HEK293 (cell line): ENCODE measurements around the gene C12orf54.
"Not testable (repeated sequence)": the region's sequence is repeated elsewhere in the genome, so short reads cannot be mapped to it uniquely, and the experiment has no call there.

Experiments used
- CTCF ChIA-PET: fragments of 350-600 bp; formaldehyde crosslinking; extraction: SDS; loops from one replicate; lab custom pipeline; 2021; ENCODE audit warnings: antibody characterized with exemption; lab: Yijun Ruan, JAX
- POLR2A ChIA-PET: fragments of 300-600 bp; formaldehyde crosslinking; extraction: SDS; loops from one replicate; lab custom pipeline; 2020; ENCODE audit warnings: antibody characterized with exemption, inconsistent platforms; lab: Yijun Ruan, JAX
- H3K27ac ChIP-seq: fragments of 200-500 bp; sonication (Bioruptor generic); 2 replicates; pipeline ENCODE4 v1.5.1; 2014; ENCODE audit warnings: low read depth, low read length, control low read depth, inconsistent platforms; ENCODE audit errors: extremely low read depth
- H3K36me3 ChIP-seq, 2 experiments: fragments of 200-500 bp in 1 of 2; sonication (Bioruptor generic) in 1 of 2; 1 replicate in 1 of 2; 2 replicates in 1 of 2; pipeline ENCODE4 v1.5.1; 2014 to 2017; ENCODE audit warnings: inconsistent platforms in 2 of 2, low read length in 2 of 2; ENCODE audit not compliant: control insufficient read depth in 2 of 2, insufficient read depth in 1 of 2
- H3K4me1 ChIP-seq: fragments of 200-500 bp; sonication (Bioruptor generic); 2 replicates; pipeline ENCODE4 v1.5.1; 2014; ENCODE audit warnings: mild to moderate bottlenecking, low read length, inconsistent platforms; ENCODE audit not compliant: control insufficient read depth, insufficient read depth
- H3K4me3 ChIP-seq: 2 replicates; pipeline ENCODE4 v1.5.1; 2011; ENCODE audit warnings: low read depth, mild to moderate bottlenecking, control low read depth, low read length, moderate library complexity
- H3K9me3 ChIP-seq: fragments of 200-500 bp; sonication (Bioruptor generic); 2 replicates; pipeline ENCODE4 v1.5.1; 2014; ENCODE audit warnings: low read depth, low read length, inconsistent platforms; ENCODE audit not compliant: control insufficient read depth, insufficient read depth
- HOXD13 ChIP-seq: sonication (generic); formaldehyde crosslinking; IDR thresholded peaks from 2 replicates; pipeline ENCODE4 v1.8.0; 2022; ENCODE audit warnings: missing genetic modification reagents, borderline replicate concordance
- IKZF3 ChIP-seq: fragments of 450-650 bp; IDR thresholded peaks from 2 replicates; pipeline ENCODE4 v1.5.0; 2018; ENCODE audit warnings: missing biosample characterization, mild to moderate bottlenecking, missing genetic modification characterization, moderate library complexity
- TRIM28 ChIP-seq: IDR thresholded peaks from 2 replicates; pipeline ENCODE4 v1.6.1; 2011; ENCODE audit warnings: low read length, control low read depth, borderline replicate concordance
- ZBTB20 ChIP-seq: fragments of 450-650 bp; formaldehyde crosslinking; IDR thresholded peaks from 2 replicates; pipeline ENCODE4 v1.5.1; 2016; ENCODE audit warnings: missing biosample characterization, missing genetic modification characterization
- ZBTB7A ChIP-seq: fragments of 450-650 bp; formaldehyde crosslinking; IDR thresholded peaks from 2 replicates; pipeline ENCODE4 v1.5.1; 2016; ENCODE audit warnings: low read depth, missing biosample characterization, missing genetic modification characterization
- ZNF146 ChIP-seq: fragments of 450-650 bp; formaldehyde crosslinking; IDR thresholded peaks from 2 replicates; pipeline ENCODE4 v1.5.1; 2016; ENCODE audit warnings: missing biosample characterization, missing genetic modification characterization
- ZNF23 ChIP-seq: fragments of 450-650 bp; formaldehyde crosslinking; IDR thresholded peaks from 2 replicates; pipeline ENCODE4 v1.5.1; 2016; ENCODE audit warnings: missing biosample characterization, missing genetic modification characterization, borderline replicate concordance
- ZNF324 ChIP-seq: fragments of 450-650 bp; formaldehyde crosslinking; IDR thresholded peaks from 2 replicates; pipeline ENCODE4 v1.5.1; 2016; ENCODE audit warnings: missing biosample characterization, missing genetic modification characterization
- ZNF354C ChIP-seq: fragments of 450-650 bp; formaldehyde crosslinking; IDR thresholded peaks from 2 replicates; pipeline ENCODE4 v1.5.1; 2016; ENCODE audit warnings: missing biosample characterization, missing genetic modification characterization, low read depth, borderline replicate concordance
- ZNF433 ChIP-seq: fragments of 450-650 bp; formaldehyde crosslinking; IDR thresholded peaks from 2 replicates; pipeline ENCODE4 v1.5.1; 2016; ENCODE audit warnings: missing biosample characterization, missing genetic modification characterization, low read depth
- ZNF529 ChIP-seq: fragments of 450-650 bp; formaldehyde crosslinking; IDR thresholded peaks from 2 replicates; pipeline ENCODE4 v1.5.1; 2017; ENCODE audit warnings: missing genetic modification characterization, missing biosample characterization; ENCODE audit not compliant: insufficient replicate concordance
- ZNF548 ChIP-seq: fragments of 450-650 bp; formaldehyde crosslinking; IDR thresholded peaks from 2 replicates; pipeline ENCODE4 v1.5.1; 2016; ENCODE audit warnings: missing biosample characterization, missing genetic modification characterization
- ZNF571 ChIP-seq: fragments of 450-650 bp; formaldehyde crosslinking; IDR thresholded peaks from 2 replicates; pipeline ENCODE4 v1.5.0; 2017; ENCODE audit warnings: missing biosample characterization, missing genetic modification characterization
- ZNF654 ChIP-seq: fragments of 450-650 bp; formaldehyde crosslinking; IDR thresholded peaks from 2 replicates; pipeline ENCODE4 v1.5.1; 2016; ENCODE audit warnings: low read depth, missing biosample characterization, missing genetic modification characterization
- ZSCAN23 ChIP-seq: fragments of 450-650 bp; formaldehyde crosslinking; IDR thresholded peaks from 2 replicates; pipeline ENCODE4 v1.5.1; 2016; ENCODE audit warnings: missing biosample characterization, missing genetic modification characterization
- TF ChIP-seq, protein P1 (sequence below): fragments of 450-650 bp; formaldehyde crosslinking; IDR thresholded peaks from 2 replicates; pipeline ENCODE4 v1.5.1; 2016; ENCODE audit warnings: missing biosample characterization, missing genetic modification characterization

C12orf54 gene

DNA sequence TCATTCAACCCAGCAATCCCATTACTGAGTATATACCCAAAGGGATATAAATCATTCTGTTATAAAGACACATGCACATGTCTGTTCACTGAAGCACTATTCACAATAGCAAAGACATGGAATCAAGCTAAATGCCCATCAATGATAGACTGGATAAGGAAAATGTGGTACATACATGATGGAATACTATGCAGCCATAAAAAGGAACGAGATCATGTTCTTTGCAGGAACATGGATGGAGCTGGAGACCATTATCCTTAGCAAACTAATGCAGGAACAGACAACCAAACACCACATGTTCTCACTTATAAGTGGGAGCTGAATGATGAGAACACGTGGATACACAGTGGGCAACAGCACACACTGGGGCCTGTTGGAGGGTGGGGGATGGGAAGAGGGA, 29.3 kb upstream of the C12orf54 start:
- CTCF ChIA-PET: interaction anchor here (1.5 kb wide), 1 partner anchor 256 kb away, joined by 4 read pairs; no protein-coding TSS in a partner anchor
- H3K9me3 ChIP-seq, POLR2A ChIA-PET, H3K4me3 ChIP-seq, H3K36me3 ChIP-seq, H3K27ac ChIP-seq, H3K4me1 ChIP-seq: not testable (repeated sequence)
- peak; percentile 86 for TF ChIP-seq ZNF146 (tag by site-specific recombination)

DNA sequence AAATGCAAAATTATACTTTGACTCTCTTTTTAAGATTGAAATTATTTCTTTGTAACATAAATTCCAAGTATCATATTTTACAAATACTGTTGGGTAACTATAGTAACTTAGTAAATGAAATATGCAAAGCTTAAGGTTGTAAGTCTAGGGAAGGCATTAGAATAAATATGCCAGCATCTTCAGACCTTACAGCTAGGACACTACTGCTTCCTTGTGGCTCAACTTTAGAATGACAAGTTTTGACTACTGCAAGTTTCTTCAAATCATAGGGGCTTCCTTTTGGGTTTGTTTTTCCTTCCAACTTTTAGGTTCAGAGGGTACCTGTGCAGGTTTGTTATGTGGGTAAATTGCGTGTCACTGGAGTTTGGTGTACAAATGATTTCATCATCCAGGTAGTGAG, 27.6 kb upstream of the C12orf54 start:
- POLR2A ChIA-PET: no interaction called here
- CTCF ChIA-PET: interaction anchor here (1.0 to 1.8 kb wide), 3 partner anchors 256 to 288 kb away, joined by 4 read pairs; no protein-coding TSS in a partner anchor
- no peak for TF ChIP-seq ZNF354C (tag by site-specific recombination)
- TF ChIP-seq, protein P1, sequence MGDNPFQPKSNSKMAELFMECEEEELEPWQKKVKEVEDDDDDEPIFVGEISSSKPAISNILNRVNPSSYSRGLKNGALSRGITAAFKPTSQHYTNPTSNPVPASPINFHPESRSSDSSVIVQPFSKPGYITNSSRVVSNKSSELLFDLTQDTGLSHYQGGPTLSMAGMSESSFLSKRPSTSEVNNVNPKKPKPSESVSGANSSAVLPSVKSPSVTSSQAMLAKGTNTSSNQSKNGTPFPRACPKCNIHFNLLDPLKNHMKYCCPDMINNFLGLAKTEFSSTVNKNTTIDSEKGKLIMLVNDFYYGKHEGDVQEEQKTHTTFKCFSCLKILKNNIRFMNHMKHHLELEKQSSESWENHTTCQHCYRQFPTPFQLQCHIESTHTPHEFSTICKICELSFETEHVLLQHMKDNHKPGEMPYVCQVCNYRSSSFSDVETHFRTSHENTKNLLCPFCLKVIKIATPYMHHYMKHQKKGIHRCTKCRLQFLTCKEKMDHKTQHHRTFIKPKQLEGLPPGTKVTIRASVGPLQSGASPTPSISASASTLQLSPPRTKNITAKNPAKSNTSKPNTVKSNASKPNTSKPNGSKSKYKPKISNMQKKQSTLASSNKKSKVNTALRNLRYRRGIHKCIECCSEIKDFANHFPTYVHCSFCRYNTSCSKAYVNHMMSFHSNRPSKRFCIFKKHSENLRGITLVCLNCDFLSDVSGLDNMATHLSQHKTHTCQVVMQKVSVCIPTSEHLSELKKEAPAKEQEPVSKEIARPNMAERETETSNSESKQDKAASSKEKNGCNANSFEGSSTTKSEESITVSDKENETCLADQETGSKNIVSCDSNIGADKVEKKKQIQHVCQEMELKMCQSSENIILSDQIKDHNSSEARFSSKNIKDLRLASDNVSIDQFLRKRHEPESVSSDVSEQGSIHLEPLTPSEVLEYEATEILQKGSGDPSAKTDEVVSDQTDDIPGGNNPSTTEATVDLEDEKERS (tag by site-specific recombination): no peak
- TF ChIP-seq HOXD13 (CRISPR knock-in tag): no peak
- no peak for TF ChIP-seq ZSCAN23 (tag by site-specific recombination)
- no peak for TF ChIP-seq ZNF23 (tag by site-specific recombination)
- TF ChIP-seq IKZF3 (tag by site-specific recombination): no peak
- peak; percentile 34 for TF ChIP-seq ZNF654 (tag by site-specific recombination)
- Histone ChIP-seq H3K27ac (no peak overlapping the region), H3K9me3 (no peaks in the 10 kb centered on the region), H3K4me1 (no peaks in the 10 kb centered on the region), H3K4me3 (no peak overlapping the region), H3K36me3 (no peaks in the 10 kb centered on the region)

DNA sequence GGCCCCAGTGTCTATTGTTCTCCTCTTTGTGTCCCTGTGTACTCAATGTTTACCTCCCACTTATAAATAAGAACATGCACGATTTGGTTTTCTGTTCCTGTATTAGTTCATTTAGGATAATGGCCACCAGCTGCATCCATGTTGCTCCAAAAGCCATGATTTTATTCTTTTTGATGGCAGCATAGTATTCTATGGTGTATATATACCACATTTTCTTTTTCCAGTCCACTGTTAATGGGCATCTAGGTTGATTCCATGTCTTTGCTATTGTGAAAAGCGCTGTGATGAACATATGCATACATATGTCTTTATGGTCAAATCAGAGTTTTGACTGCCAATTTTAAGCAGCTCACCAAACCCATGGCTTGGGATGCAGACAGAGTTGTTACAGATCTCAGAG, 27.2 kb upstream of the C12orf54 start:
- ChIA-PET POLR2A (no interaction called here), CTCF (interaction anchor here (0.7 to 1.8 kb wide), 4 partner anchors 162 to 289 kb away, joined by 3 to 4 read pairs (median 4); no protein-coding TSS in a partner anchor)
- no peak overlapping the region for H3K4me3 ChIP-seq
- TF ChIP-seq ZNF23 (tag by site-specific recombination) (no peak), ZNF146 (tag by site-specific recombination) (0 out of 2 replicates have a peak, but pooled peaks have one; percentile 55)
- H3K9me3 ChIP-seq: no peaks in the 10 kb centered on the region
- H3K27ac ChIP-seq: no peak overlapping the region
- no peaks in the 10 kb centered on the region for H3K4me1 ChIP-seq
- H3K36me3 ChIP-seq: no peaks in the 10 kb centered on the region

DNA sequence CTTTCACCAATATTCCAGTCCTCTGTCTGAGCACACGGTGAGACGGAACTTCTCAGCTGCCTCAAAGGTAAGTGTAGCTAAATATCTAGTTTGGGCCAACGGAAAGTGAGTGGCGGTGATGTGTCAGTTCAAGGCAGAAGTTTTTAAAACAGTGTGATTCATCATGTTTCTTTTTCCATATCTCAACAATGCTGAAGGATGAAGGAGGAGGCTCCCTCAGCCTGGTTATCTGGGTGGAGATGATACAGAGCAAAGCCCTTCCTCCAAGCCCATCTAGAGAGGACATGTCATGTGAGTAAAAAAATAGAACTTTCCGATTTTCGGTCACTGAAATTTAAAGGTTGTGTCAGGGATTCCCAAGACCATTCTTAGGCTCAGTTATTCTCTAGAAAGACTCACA, 23.0 kb upstream of the C12orf54 start:
- no peak for TF ChIP-seq ZNF571 (tag by site-specific recombination)
- TF ChIP-seq ZBTB20 (tag by site-specific recombination): no peak
- TF ChIP-seq TRIM28: no peak
- no peak for TF ChIP-seq ZBTB7A
- no peak for TF ChIP-seq ZNF324 (tag by site-specific recombination)
- no peak for TF ChIP-seq ZNF548 (tag by site-specific recombination)
- TF ChIP-seq ZNF433 (tag by site-specific recombination): no peak
- TF ChIP-seq ZNF529 (tag by site-specific recombination): no peak
- no peaks in the 10 kb centered on the region for H3K9me3 ChIP-seq

More for the DNA sequence above, 23.0 kb upstream of the C12orf54 start:
- no peaks in the 10 kb centered on the region for H3K4me1 ChIP-seq
- H3K4me3 ChIP-seq: no peak overlapping the region
- no peaks in the 10 kb centered on the region for H3K36me3 ChIP-seq
- ChIA-PET CTCF (no interaction called here), POLR2A (no interaction called here)
- no peak overlapping the region for H3K27ac ChIP-seq
